HG02981 (cell line): ENCODE data around the gene CAMTA1.
A peak's percentile ranks its signal among the peaks of the same experiment; 100 is the strongest.
"Not testable (repeated sequence)": the region's sequence is repeated elsewhere in the genome, so short reads cannot be mapped to it uniquely, and the experiment has no call there.

ENCODE experiments used
- ATAC-seq: cut with Tn5 transposase; IDR thresholded peaks from one replicate; pipeline ENCODE4 v1.9.1; 2021; ENCODE audit warnings: mild to moderate bottlenecking, moderate library complexity; ENCODE audit not compliant: unreplicated experiment

Gene CAMTA1

DNA sequence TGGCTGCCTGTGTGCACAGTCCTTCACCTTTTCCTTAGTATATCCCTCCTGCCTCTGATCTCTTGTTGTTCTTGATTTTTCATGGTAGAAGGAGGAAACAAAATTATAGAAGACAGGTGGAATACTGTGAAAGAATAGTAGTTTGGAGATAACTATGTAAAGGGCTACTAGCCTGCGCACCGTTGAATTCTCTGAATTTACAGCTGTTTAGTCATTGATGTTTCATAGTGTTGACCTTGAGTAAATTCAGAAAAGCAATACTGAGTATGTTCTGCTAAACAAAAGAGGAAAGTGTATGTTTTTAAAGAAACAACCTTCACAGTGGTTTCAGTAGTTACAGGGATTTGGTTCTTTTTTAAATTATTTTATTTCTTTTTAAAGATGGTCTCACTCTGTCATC lies 18.1 kb downstream of the CAMTA1 start:
- ATAC-seq: no peak

DNA sequence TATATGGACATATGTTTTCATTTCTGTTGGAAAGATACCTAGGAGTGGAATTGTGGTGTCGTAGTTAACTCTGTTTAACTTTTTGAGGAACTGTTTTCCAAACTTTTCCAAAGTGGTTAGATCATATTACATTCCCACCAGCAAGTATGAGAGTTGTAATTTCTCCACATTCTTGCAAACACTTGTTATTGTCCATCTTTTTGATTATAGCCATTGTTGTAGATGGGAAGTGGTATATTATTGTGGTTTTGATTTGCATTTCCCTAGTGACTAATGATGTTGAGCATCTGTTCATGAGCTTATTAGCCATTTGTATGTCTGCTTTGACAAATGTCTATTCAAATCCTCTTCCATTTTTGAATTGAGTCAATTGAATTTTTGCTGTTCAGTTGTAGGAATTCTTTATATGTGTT lies 19.8 kb downstream of the CAMTA1 start:
- no peak for ATAC-seq

DNA sequence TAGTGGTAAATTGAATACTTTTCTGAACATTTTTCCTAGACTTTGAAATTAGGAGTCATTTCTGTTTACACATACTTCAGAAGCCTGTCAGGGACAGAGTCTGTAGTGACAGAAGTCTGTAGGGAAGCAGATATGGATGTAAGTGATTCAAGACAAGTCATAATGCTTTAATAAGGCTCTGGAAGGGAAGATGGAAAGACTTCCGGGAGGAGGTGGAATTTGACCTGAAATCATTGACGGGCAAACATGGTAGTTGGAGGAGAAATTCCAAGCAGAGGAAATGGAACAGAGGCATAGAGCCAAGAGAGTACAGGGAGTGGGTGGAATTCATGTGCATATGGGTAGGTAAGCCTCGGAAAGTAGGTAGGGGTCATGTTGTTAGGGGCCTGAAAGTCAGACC lies 22.5 kb downstream of the CAMTA1 start:
- no peak for ATAC-seq

DNA sequence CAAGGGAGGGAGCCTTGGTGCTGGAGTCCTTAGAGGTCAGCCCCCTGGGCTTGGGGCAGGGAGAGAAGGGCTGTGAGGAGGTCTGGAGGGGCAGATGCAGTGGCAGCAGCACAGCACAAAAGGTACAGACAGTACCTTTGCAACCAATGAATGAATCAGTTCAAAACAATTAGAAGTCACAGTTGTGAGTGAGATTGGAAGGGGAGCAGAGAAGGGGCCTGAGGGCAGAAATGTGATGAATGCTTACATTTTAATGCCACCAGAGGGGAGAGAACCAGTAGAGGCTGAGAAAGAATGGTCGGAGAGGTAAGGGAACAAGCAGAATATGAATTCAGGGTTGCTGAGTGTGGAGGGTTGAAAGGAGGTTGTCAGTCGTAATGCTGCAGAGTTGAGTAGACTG lies 24.2 kb downstream of the CAMTA1 start:
- no peak for ATAC-seq

DNA sequence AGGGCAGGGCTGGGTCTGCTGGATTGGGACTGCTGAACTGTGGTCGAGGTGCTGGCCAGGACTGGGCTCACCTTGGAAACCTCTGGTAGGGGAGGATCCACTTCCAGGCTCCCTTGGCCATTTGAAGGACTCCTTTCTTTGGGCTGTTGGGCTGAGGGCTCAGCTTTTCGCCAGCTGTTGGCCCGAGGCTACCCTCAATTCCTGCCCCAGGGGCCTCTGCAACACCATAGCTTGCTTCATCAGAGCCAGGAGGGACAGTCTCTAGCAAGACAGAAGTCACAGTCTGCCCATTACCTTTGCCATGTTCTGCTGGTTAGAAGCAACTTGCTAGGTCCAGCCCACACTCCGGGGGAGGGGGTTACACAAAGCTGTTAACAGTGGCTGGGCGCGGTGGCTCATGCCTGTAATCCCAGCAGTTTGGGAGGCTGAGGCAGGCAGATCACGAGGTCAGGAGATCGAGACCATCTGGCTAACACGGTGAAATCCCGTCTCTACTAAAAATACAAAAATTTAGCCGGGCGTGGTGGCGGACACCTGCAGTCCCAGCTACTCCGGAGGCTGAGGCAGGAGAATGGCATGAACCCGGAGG lies 25.0 kb downstream of the CAMTA1 start:
- ATAC-seq: not testable (repeated sequence)

DNA sequence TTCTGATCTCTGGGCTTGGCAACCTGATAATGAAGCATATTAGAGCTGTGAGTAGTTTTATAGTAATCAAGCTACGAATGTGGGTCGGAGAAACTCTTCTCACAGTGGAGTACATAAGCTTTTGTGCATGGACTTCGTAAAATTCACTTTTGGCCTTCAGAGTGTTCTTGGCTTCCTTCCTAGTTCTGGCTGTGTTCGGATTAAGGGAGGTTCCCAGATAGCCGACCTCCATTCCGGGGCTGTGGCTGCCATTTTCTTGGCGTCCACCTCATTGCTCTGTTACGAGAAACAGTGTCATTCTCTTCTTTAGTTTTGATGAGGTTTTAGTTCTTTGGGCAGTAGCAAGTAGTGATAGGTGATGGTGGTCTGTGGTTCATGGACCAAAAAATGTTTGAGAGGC lies 26.3 kb downstream of the CAMTA1 start:
- ATAC-seq: no peak

DNA sequence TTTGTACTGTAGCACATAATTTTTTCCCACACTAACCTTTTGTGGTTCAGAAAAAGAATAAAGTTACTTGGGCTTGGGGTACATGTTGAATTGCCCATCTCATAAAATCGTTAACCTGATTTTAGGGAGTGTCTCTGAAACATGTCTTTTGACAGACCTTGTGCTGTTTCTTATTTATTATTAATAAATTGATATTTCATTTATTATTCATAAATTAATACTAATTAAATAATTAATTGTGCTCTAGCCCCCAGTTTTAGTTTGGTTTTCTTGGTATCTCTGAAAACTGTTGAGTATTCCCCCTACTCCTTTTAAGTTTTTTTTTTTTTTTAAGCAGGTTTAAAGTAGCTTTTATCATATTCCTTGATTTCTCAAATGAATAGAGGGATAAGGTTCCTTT lies 27.9 kb downstream of the CAMTA1 start:
- no peak for ATAC-seq

DNA sequence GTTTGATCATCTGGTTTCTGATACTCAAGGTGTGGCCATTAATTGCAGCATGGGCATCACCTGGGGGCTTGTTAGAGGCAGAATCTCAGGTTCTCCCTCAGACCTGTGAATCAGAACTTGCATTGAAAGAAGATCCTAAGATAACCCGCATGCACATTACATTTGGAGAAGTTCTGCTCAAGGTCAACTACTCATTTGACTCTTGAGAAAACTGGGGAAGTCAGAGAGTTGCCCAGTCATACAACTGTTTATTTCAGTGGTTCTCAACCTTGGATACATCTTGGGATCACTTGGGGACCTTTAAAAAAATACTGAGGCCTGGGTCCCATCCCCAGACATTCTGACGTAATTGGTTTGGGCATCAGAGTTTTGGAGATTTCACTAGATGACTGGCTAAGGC lies 30.5 kb downstream of the CAMTA1 start:
- no peak for ATAC-seq

DNA sequence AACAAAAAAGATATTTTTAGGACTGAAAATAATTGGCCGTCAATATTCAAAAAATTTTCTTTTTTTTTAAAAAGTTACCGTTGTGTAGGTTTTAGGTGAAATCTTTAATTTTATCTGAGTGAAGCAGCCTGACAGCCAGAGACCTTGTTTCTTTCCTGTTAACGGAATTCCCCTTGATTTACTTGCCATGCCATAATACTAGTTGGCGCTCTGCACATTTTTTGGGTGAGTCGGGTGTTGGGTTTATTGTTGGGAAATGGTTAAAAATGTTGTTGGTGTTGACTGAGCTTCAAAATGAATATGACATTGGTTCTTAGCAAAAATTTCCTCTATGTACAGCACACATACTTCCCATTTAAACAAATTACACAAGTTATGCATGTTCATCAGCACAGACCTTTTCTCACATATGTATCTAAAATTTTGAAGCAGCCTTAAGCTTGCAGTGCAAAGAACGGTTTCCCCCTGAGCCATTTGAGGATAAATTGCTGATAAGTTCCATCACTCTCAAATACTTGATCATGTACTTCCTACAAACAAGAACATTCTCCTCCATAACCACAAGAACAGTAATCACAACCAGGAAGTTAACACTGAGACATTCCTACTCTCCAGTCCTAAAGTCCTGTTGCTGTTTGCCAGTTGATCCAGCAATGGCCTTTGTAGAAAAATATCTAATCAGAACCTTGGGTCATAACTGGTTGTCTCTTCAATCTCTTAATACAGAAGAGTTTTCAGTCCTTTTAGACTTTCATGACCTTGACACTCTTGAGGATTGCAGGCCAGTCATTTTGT lies 34.2 kb downstream of the CAMTA1 start:
- ATAC-seq: no peak

DNA sequence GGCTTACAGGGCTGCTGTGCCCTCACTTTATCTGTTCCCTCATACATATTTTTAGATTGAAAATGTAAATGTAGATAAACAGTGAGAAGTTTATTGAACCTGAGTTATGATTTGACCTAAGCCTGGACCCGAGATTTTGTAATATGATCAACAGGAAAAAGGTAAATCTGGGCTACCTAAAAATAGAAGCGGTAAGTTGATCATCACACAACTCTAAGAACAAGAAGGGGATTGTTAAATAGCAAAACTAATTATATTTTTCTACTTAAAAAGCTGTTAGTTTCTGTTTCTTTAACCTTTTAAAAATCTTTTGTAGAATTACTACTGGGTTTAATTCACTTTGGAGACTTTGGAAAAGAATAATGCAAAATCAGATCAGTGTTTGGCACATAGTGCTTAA lies 35.6 kb downstream of the CAMTA1 start:
- ATAC-seq: no peak

DNA sequence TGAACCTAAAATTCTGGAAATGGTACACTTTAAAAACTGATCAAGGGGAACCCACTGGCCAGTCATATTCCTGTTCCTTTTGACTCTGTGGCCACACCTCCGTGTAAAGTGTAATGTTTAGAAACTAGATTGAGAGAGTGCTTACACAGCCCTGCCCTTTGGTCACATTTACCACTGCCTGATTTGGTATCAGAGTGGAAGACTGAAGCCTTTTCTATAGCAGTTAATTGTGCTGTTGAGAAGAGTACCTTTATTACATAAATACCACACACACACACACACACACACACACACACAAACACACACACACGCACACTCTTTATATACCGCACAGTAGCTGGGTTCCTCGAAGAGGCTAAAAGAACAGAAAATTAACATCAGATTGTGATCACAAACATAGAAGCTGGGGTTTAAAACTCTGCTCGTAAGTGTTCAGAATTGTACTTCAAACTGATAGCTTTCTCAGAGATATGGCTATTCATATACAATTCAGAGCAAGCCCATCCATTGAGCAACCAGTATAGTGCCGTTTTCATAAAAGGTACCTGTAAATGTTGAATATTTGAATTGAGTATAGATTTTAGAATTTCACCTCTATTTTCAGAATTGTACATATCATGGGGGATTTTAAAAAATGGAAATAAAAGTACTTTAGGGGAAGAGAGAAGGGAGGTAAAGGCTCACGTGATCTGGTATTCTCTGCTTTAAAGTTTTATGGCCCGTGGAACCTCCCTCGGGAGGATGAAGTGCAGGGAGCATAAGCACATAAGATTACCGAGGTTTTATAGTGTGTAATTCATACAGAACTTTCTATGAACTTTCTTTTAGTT lies 37.5 kb downstream of the CAMTA1 start:
- peak; percentile 91 for ATAC-seq

DNA sequence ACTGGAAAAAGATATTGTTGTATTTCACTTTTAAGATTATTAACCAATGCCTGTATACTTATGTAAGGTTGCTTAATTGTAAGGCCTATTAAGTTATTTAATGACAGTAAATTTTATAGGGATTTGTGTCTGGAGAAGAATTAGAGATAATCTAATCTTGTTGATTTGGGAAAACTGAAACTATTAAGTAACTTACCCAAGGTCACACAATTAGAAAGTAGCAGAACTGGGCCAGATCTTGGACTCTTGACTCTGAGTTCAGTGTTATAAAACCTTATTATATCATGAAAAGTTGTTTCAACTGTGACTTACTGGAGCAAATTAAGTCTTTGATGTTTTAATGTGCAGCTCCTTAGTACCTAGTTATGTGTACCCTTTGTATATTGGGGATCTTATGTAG lies 38.5 kb downstream of the CAMTA1 start:
- no peak for ATAC-seq

DNA sequence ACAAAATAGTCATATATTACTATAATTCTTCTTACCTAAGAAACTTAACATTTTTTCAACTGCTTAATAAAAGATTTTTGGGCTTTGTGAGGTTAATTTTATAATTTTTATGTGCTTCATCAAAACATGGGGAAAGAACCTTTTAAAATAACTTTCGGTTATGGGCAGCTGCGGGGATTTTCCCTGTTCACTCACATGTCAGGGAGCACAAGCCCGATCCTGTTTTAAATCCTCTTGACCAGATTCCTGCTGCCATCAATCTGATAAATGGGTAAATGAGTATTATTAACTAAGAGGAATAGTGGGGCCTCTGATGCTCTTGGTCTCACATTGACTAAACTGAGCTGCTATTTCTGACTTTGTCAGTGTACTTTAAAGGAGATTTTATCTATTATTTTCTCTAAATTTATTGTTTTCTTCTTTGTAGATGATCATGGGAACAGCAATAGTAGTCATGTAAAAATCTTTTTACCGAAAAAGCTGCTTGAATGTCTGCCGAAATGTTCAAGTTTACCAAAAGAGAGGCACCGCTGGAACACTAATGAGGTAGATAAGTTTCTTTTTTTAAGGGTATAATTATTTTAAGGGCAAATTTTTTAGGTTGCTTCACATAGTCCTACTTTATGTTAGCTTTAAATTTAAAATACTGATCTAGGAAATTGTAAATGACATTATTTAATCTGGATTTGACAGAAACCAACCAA lies 39.6 kb downstream of the CAMTA1 start:
- no peak for ATAC-seq

DNA sequence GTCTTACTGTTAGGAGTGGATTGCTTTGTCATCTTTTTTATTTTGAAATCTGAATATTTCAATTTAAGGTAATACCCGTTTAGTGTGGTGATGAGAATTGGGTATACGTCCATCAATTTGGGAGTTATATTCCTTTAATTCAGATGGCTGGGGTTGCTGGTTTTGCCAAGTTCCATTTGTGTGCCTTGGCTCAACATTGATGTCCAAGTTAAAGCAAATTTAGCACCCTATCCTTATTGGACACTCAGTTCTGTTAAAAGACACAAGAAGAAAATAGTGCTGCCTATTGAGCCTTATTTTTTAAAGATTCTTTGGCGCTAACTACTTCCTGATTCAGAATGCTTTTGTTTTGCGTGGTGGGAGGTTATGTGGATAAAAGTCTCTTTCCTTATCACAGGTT lies 40.6 kb downstream of the CAMTA1 start:
- no peak for ATAC-seq

DNA sequence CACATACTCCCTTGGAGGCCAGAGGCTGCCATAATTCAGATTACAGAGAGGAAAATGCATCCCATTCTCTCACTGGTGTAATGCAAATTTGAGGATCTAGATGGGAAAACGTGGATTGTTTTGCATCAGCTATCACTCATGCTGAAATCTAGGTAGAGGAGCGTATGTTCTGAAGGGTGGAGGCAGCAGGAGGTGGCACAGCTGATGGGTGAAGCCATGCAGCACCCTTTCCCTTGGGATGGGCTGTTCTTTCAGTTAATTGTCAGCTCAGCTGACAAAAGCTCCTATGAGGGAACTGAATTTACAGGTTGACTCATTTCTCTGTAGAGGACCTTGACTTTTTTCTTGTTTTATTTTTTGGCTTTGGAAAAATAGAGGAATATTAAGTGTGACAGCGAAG lies 41.8 kb downstream of the CAMTA1 start:
- no peak for ATAC-seq

DNA sequence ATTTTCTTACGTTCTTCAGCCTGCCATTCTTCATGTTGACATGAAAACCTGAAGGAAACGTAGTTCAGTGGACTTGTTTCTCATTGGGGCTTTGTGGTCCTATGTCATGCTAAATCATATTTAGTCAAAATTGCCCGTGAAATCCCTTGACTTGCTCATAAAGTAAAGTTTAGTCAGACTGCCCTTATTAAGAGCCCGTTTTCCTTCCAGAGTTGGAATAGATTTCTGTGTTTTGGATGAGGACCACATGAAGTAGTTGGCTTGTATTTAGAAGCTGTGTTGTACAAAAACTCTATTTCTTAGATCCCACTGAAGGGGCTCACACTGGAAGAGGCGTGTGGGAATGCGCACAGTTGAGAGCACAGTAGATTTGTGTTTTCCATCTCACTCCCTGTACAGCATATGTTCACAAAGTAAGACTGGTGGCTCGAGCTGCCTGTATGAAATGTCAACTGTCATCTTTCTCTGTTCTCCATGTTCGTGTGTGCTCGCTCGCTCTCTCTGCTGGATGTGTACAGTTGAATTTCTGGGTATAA lies 42.4 kb downstream of the CAMTA1 start:
- no peak for ATAC-seq

DNA sequence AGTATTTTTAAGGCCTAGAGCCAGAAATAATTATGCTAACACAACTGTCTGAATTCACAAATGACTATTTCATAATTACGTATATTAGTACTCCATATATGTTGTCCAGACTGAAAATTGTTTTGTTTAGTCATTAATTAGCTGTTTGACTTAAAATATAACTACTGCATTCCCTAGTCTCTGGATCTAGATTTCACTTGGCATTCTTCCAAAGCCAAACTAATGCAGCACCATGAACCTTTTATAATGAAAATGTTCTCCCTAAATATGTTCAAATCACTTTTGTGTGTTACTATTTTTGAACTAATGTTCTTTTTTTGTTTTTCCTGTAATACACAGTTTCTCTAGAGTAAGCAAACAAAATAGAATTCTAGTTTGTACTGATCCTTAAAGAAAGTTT lies 46.1 kb downstream of the CAMTA1 start:
- no peak for ATAC-seq

DNA sequence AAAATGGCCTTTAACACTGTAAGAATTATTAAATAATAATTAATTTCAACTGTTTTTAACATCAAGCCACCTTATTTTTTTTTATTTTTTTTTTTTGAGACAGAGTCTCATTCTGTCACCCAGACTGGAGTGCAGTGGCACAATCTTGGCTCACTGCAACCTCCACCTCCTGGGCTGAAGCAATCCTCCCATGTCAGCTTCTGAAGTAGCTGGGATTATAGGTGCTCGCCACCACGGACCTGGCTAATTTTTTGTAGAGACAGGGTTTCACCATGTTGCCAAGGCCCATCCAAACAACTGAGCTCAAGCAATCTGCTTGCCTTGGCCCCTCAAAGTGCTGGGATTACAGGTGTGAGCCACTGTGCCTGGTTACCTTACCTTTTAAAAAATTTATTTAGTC lies 46.8 kb downstream of the CAMTA1 start:
- not testable (repeated sequence) for ATAC-seq

DNA sequence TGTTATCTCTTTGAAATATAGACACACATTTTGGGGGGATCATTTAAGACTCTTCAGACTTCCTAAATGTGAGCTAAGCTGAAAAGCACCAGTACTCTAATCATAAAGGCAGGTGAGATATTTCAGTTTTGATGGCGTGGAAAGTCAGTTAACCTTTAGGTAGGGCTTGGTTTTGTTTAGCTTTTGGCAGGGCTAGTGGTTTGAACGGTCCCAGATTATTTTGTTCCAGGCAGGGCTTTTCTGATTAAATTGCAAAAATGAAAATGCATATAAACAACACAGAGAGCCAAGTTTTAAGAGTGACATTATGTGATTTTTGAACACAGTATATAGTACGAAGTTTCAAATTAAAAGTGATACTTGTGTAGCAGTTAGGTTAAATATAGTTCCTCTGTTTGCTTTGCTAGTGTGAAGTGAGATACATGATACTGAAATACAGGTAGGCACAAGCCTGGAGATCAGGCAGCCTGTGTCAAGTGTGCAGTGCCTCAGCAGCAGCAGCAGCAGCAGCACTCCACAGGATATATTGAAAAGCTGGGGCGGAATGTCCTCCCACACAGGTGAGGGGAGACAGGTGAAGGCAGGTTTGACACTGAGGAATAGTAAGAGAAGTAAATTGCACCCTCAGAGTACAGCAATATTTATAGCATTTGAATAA lies 47.4 kb downstream of the CAMTA1 start:
- no peak for ATAC-seq

DNA sequence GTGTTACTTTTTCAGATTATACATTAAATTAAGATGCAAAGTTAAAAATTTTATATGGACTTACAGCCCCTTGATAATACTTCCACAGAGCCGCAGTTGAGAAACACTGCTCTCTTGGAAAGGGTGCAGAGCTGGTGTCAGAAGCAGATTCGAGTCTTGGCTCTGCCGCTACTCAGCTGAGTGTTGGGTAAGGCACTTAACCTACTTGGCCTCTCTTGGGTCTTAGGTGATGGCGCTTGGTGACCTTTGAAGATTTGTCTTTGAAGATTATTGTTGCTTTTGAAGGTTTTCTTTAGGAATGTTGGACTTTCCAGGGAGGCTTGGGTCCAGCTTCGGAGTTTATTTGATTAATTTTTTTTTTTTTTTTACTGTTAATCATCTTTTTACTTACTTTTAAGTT lies 48.5 kb downstream of the CAMTA1 start:
- no peak for ATAC-seq

DNA sequence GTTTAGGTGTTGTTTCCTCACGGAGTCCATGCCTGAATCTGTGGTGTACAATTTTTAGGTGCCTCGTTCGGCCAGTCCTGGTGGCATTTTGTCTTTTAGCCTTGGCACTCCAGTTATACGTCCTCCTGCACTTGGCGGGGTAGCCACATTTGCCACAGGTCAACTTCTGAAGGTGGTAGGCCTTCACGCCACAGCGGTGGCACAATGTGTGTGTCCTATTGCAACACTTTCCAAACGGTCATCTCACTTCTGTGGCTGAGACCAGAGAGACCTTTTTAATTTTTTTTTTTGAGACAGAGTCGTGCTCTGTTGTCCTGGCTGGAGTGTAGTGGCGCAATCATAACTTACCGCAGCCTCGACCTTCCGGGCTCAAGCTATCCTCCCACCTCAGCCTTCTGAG lies 49.1 kb downstream of the CAMTA1 start:
- no peak for ATAC-seq
